Activated CD8-positive, alpha-beta memory T cell treated with anti-CD3 and anti-CD28 coated beads, Interleukin-2, amount 50 U/mL, for 4 hours (primary cell): ENCODE results near the gene ALPG.
A peak's percentile ranks its signal among the peaks of the same experiment; 100 is the strongest.
"Not testable (repeated sequence)": the region's sequence is repeated elsewhere in the genome, so short reads cannot be mapped to it uniquely, and the experiment has no call there.

Experiments used
- DNase-seq: peaks from one replicate; pipeline ENCODE4 v3.0.0-alpha.2; 2020

Gene ALPG

DNA sequence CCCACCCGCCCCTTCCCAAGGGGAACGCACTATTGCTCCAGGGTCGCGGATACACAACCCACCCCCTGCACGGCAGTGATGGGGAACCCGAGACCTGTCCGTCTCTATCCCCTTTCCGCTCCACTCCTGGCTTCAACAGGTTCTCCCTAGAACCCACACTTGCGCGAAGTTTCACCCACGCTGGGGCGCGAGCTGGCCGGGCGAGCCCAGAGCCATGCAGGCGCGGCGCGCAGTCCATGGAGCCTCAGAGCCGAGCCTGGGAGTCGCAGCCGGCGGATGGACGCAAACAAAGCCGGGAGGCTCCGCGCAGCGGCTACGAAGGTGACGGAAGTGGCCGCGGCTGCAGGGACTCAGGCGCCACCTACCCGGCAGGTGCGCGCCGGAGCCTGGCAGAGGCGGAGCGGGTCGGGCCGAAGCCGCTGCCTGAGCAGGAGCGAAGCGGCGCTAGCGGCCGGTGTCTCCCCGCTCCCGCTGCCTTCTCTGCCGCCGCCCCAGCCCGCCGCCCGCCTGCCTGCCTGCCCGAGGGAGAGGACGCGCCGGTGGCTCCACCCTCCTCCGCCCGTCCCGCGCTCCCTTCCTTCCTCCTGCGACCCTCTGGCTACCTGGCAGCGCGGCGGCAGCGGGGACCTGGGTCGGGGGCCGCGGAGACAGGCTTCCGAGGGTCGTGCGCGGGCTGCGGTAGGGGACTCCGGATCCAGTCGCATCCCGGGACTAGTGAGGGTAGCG is 14.0 kb downstream of the ALPG start:
- no peak for DNase-seq

DNA sequence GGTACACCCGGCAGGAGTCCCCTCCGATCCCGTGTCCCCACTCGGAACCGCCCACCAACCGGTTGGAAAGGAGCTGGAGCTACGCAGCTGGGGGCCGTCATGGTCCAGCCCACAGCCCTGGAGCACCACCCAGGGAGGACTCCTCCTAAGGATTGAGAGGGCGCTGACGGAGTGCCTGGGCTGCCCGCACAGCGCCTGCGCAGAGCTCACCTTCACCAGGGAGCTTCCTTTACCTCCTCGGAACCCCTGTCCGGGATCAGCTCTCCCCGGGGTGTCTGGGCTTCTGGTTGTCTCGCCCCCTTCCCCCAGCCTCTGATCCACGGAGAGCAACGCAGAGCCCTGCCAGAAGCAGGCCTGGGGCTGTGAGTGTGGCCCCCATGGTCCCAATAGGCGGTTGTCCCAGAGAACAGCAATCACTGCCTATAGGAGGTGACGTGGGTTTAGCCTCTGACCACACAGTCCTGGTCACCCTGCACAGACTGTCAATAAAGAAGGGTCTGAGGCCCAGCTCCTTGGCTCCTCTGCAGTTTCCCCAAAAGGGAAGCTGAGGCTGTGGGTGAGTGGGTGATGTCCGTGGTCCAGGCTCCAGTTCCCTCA is 14.6 kb downstream of the ALPG start:
- no peak for DNase-seq

DNA sequence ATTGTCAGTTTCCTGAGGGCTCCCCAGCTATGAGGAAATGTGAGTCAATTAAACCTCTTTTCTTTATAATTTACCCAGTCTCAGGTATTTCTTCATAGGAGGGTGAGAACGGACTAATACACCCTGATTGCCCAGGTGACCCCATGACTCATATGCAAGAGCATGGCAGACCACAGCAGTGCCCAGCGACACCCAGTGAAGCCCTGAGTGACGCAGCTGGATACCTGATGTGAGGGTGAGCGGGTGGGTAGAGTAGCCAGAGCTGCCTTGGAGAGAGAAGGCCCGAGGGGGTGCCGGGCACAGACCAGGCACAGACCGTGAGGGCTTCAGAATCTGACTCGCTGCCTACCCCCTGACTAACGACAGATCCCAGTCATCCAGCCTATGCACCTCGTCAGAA is 15.4 kb downstream of the ALPG start:
- no peak for DNase-seq

DNA sequence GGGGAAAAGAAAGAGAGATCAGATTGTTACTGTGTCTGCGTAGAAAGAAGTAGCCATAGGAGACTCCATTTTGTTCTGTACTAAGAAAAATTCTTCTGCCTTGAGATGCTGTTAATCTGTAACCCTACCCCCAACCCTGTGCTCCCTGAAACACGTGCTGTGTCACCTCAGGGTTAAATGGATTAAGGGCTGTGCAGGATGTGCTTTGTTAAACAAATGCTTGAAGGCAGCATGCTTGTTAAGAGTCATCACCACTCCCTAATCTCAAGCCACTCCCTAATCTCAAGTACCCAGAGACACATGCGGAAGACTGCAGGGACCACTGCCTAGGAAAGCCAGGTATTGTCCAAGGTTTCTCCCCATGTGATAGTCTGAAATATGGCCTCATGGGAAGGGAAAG is 16.4 kb downstream of the ALPG start:
- DNase-seq: not testable (repeated sequence)

DNA sequence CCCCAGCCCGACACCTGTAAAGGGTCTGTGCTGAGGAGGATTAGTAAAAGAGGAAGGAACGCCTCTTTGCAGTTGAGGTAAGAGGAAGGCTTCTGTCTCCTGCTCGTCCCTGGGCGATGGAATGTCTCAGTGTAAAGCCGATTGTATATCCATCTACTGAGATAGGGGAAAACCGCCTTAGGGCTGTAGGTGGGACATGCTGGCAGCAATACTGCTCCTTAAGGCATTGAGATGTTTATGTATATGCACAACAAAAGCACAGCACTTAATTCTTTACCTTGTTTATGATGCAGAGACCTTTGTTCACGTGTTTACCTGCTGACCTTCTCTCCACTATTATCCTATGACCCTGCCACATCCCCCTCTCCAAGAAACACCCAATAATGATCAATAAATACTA is 16.8 kb downstream of the ALPG start:
- not testable (repeated sequence) for DNase-seq

DNA sequence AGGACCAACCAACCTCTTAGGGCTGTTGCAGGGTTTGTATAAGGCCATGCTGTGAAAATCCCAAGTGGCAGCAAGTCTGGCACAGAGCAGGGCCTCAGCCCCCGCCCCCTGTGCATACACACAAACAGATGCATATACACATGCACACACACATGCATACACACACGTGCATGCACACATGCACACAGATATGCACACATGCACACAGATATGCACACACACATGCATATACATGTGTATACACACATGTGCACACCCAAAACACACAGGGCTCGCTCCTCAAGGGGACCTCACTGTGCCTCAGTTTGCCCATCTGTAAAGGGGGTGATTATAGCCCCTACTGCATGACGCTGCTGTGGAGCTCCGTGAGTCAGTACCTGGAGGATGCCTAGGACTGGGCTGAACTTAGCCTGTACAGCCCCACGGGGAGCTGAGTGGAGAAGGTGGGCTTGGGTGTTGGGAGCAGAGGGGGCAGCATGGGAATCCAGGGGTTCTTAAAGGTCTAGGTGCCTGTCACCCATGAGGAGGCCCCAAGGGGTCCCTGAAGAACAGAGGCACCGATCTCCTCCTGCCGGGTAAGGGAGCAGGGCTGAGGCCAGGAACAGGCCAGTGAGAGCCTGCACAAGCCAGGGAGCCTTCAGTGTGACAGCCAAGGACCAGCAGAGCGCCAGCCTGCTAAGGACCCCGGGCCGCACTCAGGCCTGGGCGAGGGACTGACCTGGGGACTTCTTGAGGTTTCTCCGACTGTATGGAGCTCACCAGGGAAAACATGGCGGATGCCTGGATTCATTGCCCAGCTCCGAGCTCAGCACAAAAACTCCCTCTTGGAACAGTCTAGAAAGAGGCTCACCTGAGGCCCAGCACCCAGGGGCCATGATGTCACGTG is 25.3 kb downstream of the ALPG start:
- DNase-seq: no peak

DNA sequence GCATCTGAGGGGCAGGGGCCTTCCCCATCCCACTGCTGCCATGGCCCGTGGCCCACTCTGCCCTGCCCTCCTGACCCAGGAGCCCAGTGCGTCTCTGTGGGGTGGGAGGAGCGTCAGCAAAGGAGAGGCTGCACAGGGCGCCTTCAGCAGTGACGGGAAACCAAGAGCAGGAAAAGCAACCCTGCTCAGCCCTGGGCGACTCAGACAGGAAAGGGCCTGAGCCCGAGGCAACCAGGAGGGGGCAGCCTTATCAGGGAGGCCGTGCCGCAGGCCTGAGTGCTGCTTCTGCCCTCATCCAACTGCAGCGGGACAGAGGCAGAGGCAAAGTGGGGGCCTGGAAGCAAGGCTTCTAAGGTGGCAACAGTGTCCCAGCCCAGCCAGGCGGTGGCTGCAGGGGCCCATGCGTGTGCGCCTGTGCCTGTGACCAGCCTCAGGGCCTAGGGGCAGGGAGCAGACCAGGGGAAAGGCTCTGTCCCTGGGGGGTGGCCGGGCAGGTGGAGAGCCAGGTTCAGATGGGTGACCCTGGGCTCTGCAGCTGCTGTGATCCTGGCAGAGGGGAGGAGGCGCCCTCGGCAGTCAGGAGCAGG is 26.0 kb downstream of the ALPG start:
- DNase-seq: no peak

DNA sequence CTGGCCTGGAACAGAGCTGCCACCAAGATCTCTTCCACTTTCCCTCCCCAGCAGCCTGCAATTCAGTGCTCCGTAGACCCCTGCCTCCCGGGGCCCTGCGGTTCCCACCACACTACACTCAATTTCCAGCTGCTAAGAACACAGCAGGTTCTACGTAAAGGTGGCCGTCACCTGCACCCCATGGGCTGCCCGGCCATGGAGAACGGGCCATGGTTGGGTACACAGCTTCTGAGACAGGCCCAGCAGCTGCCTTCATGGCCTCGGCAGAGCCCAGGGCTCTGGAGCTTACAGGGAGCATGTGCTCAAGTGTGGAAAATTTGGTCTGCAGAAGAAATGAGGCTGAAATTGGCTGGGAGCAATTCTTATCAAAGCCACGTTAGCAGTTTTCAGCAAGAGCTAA is 27.0 kb downstream of the ALPG start:
- DNase-seq: not testable (repeated sequence)

DNA sequence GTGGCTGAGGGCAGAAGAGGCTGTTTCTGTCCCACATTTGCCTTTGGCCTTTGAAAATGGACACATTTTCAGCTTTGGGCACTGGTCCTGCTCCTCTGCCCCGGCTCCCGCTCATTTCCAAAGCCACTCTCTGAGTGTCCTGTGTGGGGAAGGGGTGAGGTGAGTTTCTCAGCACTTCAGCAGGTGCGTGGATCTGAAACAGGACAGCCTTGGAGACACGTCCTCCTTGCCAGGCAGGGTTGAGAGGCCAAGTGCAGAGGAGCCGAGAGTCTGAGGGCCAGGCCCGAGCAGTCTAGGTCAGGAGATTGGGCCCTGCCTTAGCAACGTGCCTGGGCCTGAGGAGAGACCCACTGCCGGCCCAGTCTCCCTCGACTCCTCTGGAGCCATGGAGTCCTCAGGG is 27.4 kb downstream of the ALPG start:
- no peak for DNase-seq

DNA sequence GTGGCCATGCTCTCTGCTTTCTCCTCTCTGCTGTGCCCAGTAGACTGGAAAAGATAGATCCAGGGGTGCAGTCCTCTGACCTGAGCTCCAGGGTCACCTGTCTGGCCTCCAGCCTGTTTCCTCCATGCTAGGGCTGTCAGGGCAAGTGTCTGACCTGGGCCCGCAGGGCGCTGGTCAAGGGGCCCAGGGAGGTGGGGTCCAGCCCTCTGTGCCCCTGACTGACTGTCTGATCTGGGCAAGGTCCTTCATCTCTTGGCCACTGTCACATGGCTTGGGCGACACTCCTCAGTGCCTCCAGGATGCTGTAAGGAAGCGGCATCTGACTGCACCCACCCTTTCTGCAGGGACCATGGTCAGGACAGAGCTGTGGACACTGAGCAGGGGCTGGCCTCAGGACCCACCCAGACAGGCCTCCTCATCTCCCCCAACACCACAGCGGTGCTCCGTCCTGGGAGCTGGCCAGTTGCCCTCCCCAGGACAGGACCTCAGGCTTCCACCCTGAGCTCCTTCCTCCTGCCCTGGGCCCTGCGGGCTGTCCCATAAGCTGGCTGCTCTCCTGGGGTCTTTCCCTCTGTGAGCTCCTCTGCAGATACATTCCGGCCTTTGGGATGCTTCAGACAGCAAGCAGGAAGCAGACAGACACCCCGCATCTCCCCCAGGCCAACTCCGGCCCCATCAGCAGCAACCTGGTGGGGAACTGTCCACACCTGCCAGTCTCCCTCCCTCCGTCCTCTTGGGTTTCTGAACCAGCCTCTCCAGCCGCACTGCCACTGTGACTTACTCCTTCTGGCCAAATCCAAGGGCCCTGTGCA is 28.1 kb downstream of the ALPG start:
- no peak for DNase-seq

DNA sequence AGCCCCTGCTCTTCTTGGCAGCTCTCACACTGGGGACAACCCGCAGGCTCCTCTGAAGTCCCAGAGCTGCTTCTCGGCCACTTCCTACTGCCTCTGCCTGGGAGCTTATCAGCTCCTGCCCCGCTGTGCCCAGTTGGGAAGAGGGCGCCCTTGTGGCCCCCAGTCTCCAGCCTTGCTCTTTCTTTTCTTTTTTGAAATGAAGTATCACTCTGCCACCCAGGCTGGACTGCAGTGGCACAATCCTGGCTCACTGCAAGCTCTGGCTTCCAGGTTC is 28.7 kb downstream of the ALPG start:
- no peak for DNase-seq

DNA sequence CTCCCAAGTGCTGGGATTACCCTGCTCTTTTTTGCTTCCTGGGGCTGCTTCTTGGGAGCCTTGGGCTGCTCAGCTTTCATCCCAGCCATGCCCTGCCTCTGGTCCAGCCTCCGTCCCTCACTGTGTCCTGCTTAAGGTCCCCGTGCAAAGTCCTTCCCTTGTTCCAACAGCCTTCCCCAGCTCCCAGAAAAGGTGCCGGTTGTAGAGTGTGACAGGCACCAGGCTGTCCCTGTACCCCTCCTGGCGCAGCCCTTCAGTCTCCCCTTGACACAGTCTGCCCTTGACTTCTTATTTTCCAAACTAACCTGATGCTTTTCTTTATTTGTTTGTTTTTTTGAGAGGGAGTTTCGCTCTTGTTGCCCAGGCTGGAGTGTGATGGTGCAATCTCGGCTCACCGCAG is 29.2 kb downstream of the ALPG start:
- no peak for DNase-seq

DNA sequence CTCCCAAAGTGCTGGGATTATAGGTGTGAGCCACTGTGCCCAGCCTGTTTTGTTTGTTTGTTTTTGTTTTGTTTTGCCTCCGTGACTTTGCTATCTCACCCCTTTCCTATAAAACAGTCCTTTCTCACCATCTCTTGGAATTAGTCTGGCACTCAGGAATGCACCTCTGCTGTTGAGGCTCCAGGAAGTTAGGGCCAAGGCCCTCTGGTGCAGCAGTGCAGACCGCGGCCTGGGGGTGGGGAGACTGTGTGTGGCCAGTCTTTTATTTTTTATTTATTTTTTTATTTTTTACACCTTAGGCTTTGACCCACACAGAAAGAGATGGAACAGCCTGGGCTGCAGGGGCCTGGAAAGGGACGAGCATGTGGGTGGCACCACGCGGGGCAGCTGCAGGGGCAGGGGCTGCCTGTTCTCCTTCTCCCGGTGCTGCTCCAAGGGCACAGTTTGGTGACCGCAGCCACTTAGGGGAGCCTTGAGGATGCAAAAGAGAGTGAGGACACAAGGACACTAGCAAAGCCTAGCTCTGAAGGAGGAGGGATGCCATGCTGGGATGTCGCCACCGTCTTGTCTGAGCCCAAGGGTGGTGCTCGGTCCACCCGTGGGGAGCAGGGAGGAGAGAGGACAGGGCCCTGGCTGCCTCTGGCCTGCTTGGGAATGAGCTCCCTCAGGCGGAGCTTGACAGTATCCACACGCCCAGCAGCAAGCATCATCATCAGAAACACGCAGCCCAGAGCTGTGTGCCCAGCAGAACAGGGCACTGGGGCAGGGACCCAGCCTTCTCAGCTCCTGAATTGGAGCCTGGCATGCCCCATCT is 29.9 kb downstream of the ALPG start:
- no peak for DNase-seq

DNA sequence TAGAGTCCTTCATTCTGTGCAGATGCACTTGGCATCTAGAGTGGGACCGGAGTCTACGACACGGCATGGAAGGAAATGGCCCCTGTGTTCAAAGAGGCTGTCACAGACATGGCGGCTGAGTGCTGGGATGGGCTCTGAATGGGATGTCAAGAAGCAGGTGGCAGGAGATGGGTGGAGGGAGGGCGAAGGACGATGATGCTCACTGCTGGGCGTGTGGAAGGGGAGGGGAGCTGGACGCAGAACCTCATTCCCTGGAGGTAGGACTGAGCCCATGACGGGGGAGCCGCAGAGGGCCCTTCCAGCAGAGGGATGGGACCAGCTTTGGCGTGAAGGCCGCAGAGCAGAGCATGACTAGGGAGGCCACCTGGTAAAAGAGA is 30.5 kb downstream of the ALPG start:
- no peak for DNase-seq

DNA sequence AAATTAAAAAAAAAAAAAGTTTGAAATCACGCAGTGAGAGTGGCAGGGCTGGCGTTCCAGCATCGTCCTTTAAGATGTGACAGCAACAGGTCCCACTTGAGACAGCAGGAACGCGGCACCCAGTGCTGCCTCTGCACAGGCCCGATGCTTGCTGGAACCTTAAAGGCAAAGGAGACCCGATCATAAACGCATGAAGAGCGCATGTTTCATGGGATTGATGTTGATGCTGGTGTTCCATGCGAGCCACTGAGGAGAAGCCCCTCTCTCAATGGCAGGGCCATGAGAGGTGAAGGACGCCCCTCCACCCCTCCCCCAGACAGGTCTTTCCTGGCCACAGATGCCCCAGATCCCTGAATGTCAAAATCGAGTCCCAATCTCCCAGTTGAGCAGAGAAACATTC is 31.4 kb downstream of the ALPG start:
- DNase-seq: no peak

DNA sequence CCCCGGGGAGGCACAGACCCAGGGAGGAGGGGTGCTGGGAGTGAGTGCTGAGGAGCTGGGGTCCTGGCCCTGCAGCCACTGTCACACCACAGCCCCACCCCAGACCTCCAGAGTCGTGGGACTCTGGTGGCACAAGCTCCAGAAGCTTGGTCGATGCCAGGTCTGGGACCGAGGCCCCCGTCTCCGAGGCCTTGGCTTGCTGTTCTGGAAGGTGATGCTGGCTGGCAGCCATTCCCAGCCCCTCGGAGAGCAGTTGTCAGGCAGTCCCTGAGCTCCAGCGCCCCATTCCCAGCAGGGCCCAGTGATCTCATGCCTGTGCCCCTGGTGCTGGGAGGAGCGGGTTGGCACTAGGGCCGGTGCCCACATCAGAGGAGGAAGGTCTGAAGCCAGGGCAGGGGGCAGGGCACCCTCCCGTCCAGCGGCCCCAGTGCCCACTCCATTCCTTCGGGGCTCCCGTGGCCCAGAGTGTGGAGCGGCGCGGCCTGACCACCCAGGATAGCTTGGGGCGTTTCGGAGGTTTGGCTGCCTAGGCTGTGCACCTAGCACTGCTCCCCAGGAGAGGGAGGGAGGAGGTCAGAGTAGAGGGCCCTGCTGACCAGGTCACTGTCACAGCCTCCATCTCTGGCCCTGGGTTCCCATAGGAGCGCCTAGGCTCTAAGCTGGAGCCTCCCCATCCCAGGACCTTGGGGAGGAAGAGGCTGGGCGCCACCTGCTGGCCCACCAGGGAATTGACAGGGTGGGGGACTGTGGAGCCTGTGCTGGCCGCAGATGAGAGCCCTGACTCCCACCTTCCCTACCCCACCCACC is 32.5 kb downstream of the ALPG start:
- peak; percentile 51 for DNase-seq

DNA sequence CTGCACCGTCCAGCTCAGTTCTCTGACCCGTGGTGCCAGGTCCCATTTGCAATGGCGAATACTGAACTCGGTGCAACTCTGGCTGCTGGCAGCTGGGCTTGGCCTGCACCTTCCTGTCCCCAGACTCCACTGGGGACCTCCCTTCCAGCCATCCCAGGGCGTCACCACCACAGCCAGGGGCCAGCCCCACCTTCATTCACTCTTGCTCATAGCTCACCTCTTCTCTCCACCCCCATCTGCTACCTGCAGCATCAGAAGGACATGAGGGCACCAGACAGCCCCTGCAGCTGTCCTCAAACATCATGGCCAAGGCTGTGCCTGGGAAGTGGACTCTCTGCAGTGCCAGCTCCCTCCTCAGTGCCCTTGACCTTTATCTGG is 33.1 kb downstream of the ALPG start:
- no peak for DNase-seq

DNA sequence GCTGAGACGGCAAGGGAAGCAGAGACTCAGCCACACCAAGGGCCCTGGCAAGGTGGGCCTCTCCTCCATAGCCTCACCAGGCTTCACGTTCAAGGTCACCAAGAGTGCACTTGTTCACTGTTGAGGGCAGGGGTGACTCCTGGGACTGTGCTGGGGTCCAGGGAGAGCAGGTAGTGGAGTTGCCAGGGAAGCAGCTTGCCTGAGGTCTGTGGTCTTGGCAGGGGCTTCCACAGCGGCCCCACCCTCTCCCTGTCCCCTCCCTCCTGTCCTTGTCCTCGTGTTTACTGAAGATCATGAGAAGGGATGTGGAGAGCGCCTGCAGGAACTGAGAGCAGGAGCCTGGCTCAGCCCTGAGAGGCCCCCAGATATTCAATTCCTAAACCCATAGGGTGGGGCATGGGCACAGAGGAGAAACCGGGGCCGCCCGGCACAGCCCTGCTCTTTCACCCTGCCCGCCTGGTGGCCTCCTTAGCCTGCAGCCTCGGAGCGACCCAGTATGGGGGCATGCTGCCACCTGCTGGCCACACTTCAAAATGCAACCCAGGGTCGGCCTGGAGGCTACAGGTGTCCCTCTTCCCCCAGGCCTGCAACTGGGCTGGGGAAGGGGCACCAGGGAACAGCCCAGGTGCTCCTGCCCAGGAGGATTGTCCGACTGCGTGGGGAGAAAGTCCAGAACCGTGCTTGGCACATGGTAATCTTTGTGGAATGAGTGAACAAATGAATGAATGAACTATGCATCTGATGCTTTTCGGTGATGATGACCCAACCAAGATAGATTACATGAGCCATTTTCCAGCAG is 33.8 kb downstream of the ALPG start:
- DNase-seq: peak; percentile 90

DNA sequence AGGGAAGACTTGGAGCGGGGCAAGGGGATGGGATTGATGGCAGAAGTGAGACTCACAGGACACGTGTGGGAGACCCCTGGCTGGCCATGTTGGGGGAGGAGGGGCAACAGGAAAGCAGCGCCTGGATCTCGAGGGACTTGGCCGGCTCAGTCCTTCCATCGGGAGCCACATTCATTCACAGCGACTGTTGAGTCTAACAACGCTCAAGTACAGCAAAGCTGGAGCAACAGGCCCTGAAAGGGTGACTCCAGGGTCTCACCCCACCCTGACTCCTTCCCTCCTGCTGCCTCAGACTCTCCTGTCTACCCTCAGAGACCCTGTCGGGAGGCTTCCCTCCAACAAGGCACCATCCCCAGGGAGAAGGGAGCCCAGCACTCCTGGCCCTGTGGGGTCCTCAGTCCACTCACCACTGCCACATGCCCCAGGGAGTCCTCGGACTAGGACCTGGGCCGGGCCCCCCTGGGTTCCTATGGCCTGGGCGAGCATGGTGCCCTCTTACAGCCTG is 34.6 kb downstream of the ALPG start:
- no peak for DNase-seq

DNA sequence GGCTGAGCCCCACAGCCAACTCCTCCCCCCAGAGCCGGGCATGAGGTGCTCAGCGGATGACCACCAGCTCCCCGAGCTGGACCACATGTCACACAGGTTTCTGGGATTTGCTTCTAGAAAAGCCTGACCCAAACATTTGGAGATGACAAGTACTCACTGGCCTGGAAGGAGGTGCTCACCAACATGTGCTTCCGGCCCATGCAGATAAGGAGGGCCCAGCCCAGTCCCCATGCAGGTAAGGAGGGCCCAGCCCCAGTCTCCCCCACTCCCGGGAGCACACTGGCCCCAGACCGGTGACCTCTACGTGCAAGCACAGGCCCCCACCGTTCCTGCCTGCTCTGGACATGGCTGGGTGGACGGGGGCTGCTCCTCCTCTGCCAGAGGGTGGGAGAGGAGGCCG is 35.3 kb downstream of the ALPG start:
- DNase-seq: not testable (repeated sequence)
